HTR-8/SVneo (cell line): ENCODE results near the gene EEFSEC.
A peak's percentile ranks its signal among the peaks of the same experiment; 100 is the strongest.

Source experiments
- DNase-seq: peaks from one replicate; pipeline ENCODE4 v3.0.0; 2011; ENCODE audit warnings: low spot score, mixed read lengths; ENCODE audit not compliant: insufficient read length
- FAIRE-seq: peaks from 2 replicates; lab custom pipeline; 2011; peaks lifted over from hg19 to GRCh38; lab: Jason Lieb, UNC

EEFSEC gene

DNA sequence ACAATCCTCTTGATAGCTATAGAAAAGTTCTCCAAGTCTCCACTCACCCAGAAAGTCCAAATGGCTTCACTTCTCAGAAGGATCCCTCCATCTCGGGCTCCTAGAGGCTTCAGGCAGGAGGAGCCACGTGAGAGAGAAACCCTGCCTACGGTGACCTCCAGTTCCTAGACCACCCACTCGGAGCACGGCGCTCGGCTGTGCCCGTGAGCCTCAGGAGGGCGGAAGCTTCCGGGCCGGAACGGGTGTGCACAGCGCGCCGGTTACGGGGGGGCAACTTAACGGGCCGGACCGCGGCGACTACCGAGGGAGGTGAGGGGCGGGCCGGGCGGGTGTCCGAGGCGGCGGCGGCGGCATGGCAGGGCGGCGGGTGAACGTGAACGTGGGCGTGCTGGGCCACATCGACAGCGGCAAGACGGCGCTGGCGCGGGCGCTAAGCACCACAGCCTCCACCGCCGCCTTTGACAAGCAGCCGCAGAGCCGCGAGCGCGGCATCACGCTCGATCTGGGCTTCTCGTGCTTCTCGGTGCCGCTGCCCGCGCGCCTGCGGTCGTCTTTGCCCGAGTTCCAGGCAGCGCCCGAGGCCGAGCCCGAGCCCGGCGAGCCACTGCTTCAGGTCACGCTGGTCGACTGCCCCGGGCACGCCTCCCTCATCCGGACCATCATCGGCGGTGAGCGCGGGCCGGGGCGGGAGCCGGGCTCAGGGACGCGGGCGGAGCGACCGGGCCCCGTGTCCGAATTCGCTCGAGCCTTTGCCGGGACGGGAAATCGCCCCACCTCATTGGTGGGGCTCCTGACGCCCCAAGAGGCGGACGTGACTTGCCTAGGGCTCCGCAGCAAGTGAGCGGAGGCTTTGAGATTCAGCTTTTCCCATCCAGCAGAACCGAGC, at the start of gene EEFSEC:
Gene EEFSEC, plus strand, starts transcription at position 326 of the 886 bp plus-strand sequence. Its CDS starts 27 bp downstream, at position 353.
- FAIRE-seq, result no peak
- DNase-seq, result peak; percentile 70

GRCh38 chr3:128107834-128108233, 45.4 kb upstream of the EEFSEC start:
- no peak for DNase-seq
- no peak for FAIRE-seq

DNA sequence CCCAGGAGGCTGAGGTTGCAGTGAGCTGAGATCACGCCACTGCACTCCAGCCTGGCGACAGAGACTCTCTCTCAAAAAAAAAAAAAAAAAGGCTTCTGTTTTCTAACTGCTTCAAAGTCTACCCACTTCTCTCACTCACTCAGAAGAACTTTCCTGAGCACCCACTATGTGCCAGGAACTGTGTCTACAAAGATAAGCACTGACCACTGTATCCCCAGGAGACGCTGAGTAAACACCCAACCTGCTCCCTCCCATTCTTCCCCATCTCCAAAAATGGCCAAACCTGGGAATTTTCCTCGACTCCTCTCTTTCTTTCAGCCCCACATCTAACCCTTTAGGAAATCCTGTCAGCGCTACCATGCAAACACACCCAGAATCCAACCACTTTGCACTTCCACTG, 42.1 kb upstream of the EEFSEC start:
- DNase-seq (no peak), FAIRE-seq (no peak)

- DNase-seq, result peak; percentile 77
- no peak for FAIRE-seq
Measured at GRCh38 chr3:128112357-128112968, 40.8 kb upstream of the EEFSEC start.

DNA sequence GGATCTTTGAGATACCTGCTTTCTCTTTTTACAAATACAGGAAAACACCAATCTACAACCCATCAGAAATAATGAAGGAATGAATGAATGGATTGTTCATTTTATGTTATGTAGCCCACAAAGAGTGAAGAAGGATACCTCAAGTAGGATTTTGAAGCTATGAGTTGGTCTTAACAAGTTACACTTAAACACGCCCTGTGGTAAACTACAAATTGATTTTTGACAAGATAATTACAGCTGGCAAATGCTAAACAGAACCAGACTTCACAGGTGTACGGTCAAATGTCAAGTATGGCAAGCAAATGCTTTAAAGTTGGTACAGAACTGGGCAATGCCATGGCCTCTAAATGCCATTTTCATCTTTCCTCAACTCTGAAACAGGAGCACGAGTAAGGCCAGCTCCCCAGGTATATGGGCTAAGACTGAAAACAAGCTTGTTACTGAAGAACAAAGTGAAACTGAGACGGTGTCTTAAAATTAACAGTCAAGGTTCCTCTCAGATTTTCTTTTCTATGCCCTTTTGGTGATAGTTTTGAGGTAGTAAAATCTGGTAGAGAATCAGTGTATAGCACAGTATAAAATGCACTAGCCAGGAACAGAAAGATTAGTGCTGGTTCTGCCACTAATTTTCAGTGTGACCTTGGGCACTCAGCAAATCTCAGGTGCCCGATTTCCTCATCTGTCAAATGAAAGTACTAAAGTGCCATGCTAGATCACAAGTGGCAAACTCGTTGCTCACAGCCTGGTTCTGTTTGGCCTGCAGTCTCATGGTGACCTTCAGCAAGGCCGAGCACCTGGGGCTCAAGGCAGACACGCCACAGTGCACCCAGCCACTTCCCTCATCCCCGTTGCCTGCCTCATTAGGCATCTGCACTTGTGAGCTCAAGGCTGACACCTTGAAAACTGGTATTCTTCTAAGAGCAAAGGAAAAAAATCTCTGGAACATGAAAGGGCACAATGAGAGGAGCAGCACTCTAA, 39.2 kb upstream of the EEFSEC start:
- DNase-seq (no peak), FAIRE-seq (no peak)

GRCh38 chr3:128122013-128122412, 31.3 kb upstream of the EEFSEC start:
- DNase-seq (no peak), FAIRE-seq (no peak)

GRCh38 chr3:128123156-128123537, 30.1 kb upstream of the EEFSEC start:
- no peak for FAIRE-seq
- DNase-seq, result no peak

- peak; percentile 99 for DNase-seq
- FAIRE-seq, result peak; percentile 51
Measured at GRCh38 chr3:128123538-128124368, 29.5 kb upstream of the EEFSEC start, which contains the start of gene RUVBL1. Gene RUVBL1, minus strand, starts transcription at chr3:128123812. Its CDS starts 88 bp downstream, at chr3:128123724.

DNA sequence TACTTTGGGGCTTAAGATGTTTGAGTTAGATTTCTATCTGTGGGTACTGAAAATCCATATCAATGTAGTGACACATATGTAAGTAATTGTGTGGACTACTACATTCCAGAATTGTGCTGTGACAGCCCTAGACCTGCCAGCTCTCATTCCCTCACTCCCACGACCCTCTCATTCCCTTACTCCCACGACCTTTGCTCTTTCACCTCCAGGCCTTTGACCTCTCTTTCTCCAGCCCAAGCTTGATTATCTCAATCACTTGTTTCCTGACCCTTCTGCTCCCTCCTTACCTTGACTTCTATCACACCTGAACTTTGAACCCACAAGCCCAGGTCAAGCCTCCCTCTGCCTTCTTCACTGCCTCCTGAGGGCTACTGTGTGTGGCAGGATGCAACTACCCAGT, 26.0 kb upstream of the EEFSEC start:
- DNase-seq, result no peak
- FAIRE-seq, result no peak

DNA sequence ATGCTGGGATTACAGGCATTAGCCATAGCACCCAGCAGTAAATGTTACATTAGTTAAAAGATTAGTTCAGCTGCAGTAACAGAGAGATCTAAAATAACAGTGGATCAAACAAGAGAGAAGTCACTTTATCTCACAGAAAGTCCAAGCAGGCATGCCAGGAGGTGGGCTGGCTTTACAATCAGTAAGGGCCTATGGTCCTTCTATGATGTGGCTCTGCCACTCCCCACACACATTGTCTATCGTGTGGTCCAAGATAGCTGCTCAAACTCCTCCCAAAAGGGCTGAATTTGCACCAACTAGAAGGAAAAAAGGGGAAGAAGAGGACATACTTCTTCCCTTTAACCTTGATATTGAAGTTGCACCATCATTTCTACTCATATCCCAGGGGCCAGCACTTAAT, 25.0 kb upstream of the EEFSEC start:
- FAIRE-seq, result no peak
- no peak for DNase-seq

GRCh38 chr3:128131897-128132646, 21.2 kb upstream of the EEFSEC start:
- no peak for DNase-seq

GRCh38 chr3:128133273-128133883, 19.9 kb upstream of the EEFSEC start:
- FAIRE-seq (peak; percentile 13), DNase-seq (peak; percentile 29)

More at GRCh38 chr3:128131897-128132646, 21.2 kb upstream of the EEFSEC start:
- no peak for FAIRE-seq

DNA sequence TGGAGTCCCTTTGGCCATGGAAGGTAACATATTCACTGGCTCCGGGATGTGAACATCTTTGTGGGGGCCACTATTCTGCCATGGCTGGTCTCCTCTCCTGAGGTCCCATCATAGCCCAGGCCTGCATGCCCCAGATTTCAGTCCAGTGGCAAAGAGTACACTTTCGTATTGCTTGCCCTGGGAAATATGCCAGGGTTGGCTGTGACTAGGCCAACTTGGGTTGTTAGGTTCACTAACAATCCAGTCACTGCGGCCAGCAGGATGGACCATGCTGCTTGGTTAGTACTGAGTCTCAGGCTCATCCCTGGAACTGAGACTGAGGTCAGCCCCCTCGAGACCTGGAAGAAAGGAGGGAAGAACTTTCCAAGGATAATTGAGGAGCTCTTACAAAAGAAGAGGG, 9.8 kb upstream of the EEFSEC start:
- FAIRE-seq, result no peak
- no peak for DNase-seq

- DNase-seq (no peak), FAIRE-seq (no peak)
Measured at GRCh38 chr3:128144512-128145187, 8.6 kb upstream of the EEFSEC start.

DNA sequence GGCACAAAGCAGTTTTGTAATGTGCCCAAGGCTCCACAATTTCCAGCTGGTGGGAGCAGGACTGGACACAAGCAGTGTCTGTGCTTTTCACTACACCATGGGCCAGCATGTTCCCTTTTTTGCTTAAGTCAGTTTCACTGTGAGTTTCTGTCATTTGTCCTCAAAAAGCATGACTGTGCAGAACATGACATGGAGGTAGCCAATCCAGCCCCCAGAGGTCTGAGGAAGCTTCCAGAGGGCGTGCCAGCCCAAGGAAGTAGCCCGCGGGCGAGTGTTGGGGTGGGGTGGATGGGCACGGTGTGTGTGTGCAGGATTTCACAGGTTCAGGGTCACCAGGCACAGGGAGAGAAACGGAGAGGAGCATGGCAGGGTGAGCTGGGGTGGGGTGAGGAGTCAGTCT, 8.0 kb upstream of the EEFSEC start:
- FAIRE-seq (no peak), DNase-seq (no peak)

- FAIRE-seq (peak; percentile 90), DNase-seq (no peak)
Measured at GRCh38 chr3:128146201-128146600, 7.1 kb upstream of the EEFSEC start.

GRCh38 chr3:128149650-128150049, 3.6 kb upstream of the EEFSEC start:
- no peak for DNase-seq
- no peak for FAIRE-seq

DNA sequence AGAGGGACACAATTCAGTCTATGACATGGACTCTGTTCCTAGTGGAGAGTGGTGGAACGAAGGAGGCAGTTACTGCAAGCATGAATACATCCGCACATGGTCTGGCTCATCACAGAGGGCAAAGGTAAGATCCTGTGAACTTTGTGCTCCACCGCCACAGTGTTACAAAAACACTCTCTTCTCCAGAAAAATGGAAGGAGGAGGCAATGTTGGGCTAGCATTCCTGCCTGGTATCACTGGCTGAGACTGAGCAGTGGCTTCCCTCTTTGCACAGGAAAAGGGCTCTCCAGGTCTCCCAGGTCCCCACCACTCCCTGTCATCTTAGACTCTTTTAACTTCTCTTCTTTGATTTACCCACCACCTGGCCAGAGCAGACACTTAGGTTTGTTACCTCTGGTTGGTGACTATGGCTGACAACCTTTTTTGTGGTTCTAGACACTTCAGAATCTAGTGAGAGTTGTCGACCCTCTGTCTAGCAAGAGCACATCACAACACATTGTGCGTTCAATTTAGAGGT, 1.5 kb upstream of the EEFSEC start:
- FAIRE-seq (no peak), DNase-seq (no peak)
